Gastroesophageal sphincter (tissue), 4 donors: ENCODE data around the gene IRAK1BP1. TPM values are rescaled to one million over a fixed set of nuclear protein-coding genes. Genes with fewer than 3 reads are reported as not detected.
"Not testable (repeated sequence)": the region's sequence is repeated elsewhere in the genome, so short reads cannot be mapped to it uniquely, and the experiment has no call there.

Experiments
- ATAC-seq: fragments of 150-250 bp; one replicate; pipeline ENCODE4 v1.9.1; 2016; ENCODE audit warnings: mild to moderate bottlenecking, moderate library complexity
- H3K27ac ChIP-seq, 4 donors: fragments of 200-600 bp; sonication (generic) in 3 of 4; 1 replicate in 3 of 4; 2 replicates in 1 of 4; pipeline ENCODE4 v1.5.1; 2016 to 2019
- H3K27me3 ChIP-seq: fragments of 200-600 bp; sonication (generic); one replicate; pipeline ENCODE4 v1.5.1; 2019
- H3K36me3 ChIP-seq, 2 donors: fragments of 200-600 bp; sonication (generic); one replicate each; pipeline ENCODE4 v1.5.1; 2019; ENCODE audit warnings: control low read depth in 1 of 2
- H3K4me1 ChIP-seq, 3 donors: fragments of 200-600 bp; sonication (generic); 1 replicate in 2 of 3; 2 replicates in 1 of 3; pipeline ENCODE4 v1.5.1; 2016 to 2019; ENCODE audit warnings: control low read depth in 2 of 3
- H3K4me3 ChIP-seq, 2 donors: fragments of 200-600 bp; sonication (generic); one replicate each; pipeline ENCODE4 v1.5.1; 2019; ENCODE audit warnings: mild to moderate bottlenecking in 1 of 2, moderate library complexity in 1 of 2
- H3K9me3 ChIP-seq, 3 donors: fragments of 200-600 bp; sonication (generic); one replicate each; pipeline ENCODE4 v1.5.1; 2017 to 2019; ENCODE audit warnings: control low read depth in 2 of 3
- CTCF ChIP-seq, 4 experiments: fragments of 200-600 bp in 2 of 4; fragments of 450-650 bp in 2 of 4; sonication (generic) in 1 of 4; IDR thresholded peaks; one replicate each; pipeline ENCODE4 v1.5.1; 2017 to 2019; ENCODE audit warnings: antibody characterized with exemption in 4 of 4, mild to moderate bottlenecking in 2 of 4, moderate library complexity in 2 of 4
- EP300 ChIP-seq: sonication (generic); formaldehyde crosslinking; IDR thresholded peaks from one replicate; pipeline ENCODE4 v1.6.1; 2017; ENCODE audit warnings: antibody characterized with exemption, mild to moderate bottlenecking
- POLR2A ChIP-seq, 2 donors: fragments of 450-650 bp; IDR thresholded peaks; one replicate each; pipeline ENCODE4 v1.6.1; 2017; ENCODE audit warnings: antibody characterized with exemption in 2 of 2, mild to moderate bottlenecking in 2 of 2, moderate library complexity in 1 of 2
- POLR2AphosphoS5 ChIP-seq: sonication (generic); formaldehyde crosslinking; IDR thresholded peaks from one replicate; pipeline ENCODE4 v1.6.1; 2017; ENCODE audit warnings: antibody characterized with exemption
- WGBS, 2 donors: methylation state at CpG; one replicate each; pipeline ENCODE4 v1.1.5; 2018; ENCODE audit warnings: low coverage in 1 of 2; 5-methylcytosine and 5-hydroxymethylcytosine counted together
- total RNA-seq, 4 donors: library from RNA; depleted of rRNA; stranded (reverse); fragments of >200 nt; gene quantifications; one replicate each; pipeline ENCODE4 v1.1.0, GENCODE V29; 2016

Gene IRAK1BP1
- total RNA-seq, 4 donors from 2014 or later: 3.1 to 6.1 (median 5.3) TPM

- Histone ChIP-seq H3K9me3 (no peaks in the 10 kb centered on the region), H3K4me3 (no peak overlapping the region), H3K36me3 (no peaks in the 10 kb centered on the region), H3K4me1 (no peaks in the 10 kb centered on the region), H3K27me3 (no peaks in the 10 kb centered on the region), H3K27ac (no peak overlapping the region)
- whole genome bisulfite sequencing, 2 donors: 41 to 50% methylated on average over 2 of the region's 2 CpGs
- no peak for TF ChIP-seq CTCF (IDR thresholded peaks at IDR 0.05)
- TF ChIP-seq POLR2A (IDR thresholded peaks at IDR 0.05): no peak
- TF ChIP-seq EP300: no peak
- no peak for TF ChIP-seq POLR2AphosphoS5
- ATAC-seq: no peak
Observed at GRCh38 chr6:78844899-78845298, 22.5 kb upstream of the IRAK1BP1 start.

- WGBS, 2 donors: 44 to 63% methylated on average over 1 of the region's 1 CpG
- Histone ChIP-seq H3K4me3 (no peak overlapping the region), H3K27me3 (no peaks in the 10 kb centered on the region), H3K36me3 (peaks cover 0 to 2% of the 10 kb centered on the region in 2 donors), H3K9me3 (no peaks in the 10 kb centered on the region), H3K27ac (no peak overlapping the region), H3K4me1 (no peaks in the 10 kb centered on the region)
- ATAC-seq: no peak
- TF ChIP-seq EP300: no peak
- TF ChIP-seq POLR2AphosphoS5: no peak
- no peak for TF ChIP-seq CTCF (IDR thresholded peaks at IDR 0.05)
- no peak for TF ChIP-seq POLR2A (IDR thresholded peaks at IDR 0.05)
Observed at GRCh38 chr6:78845567-78845966, 21.8 kb upstream of the IRAK1BP1 start.

- peaks cover 0 to 3% of the 10 kb centered on the region in 2 donors for H3K36me3 ChIP-seq
- no peak for ATAC-seq
Observed at GRCh38 chr6:78850621-78851020, 16.7 kb upstream of the IRAK1BP1 start.

GRCh38 chr6:78851156-78851555 is 16.2 kb upstream of the IRAK1BP1 start:
- no peak for TF ChIP-seq EP300
- no peak for TF ChIP-seq POLR2AphosphoS5
- TF ChIP-seq POLR2A (IDR thresholded peaks at IDR 0.05): no peak
- TF ChIP-seq CTCF (IDR thresholded peaks at IDR 0.05): no peak
- H3K27me3 ChIP-seq: no peaks in the 10 kb centered on the region
- H3K9me3 ChIP-seq: no peaks in the 10 kb centered on the region
- H3K27ac ChIP-seq: no peak overlapping the region
- no peak for ATAC-seq
- peaks cover 0 to 3% of the 10 kb centered on the region in 2 donors for H3K36me3 ChIP-seq
- H3K4me3 ChIP-seq: no peak overlapping the region
- no peaks in the 10 kb centered on the region for H3K4me1 ChIP-seq

More at GRCh38 chr6:78850621-78851020, 16.7 kb upstream of the IRAK1BP1 start:
- H3K27me3 ChIP-seq: no peaks in the 10 kb centered on the region
- no peaks in the 10 kb centered on the region for H3K9me3 ChIP-seq
- no peak overlapping the region for H3K4me3 ChIP-seq
- no peaks in the 10 kb centered on the region for H3K4me1 ChIP-seq
- no peak for TF ChIP-seq CTCF (IDR thresholded peaks at IDR 0.05)
- no peak for TF ChIP-seq POLR2A (IDR thresholded peaks at IDR 0.05)
- TF ChIP-seq EP300: no peak
- no peak for TF ChIP-seq POLR2AphosphoS5
- H3K27ac ChIP-seq: no peak overlapping the region

GRCh38 chr6:78854546-78854945 is 12.8 kb upstream of the IRAK1BP1 start:
- ATAC-seq: no peak
- Histone ChIP-seq H3K9me3 (peaks cover 0 to 4% (median 0%) of the 10 kb centered on the region in 3 donors), H3K4me1 (no peaks in the 10 kb centered on the region), H3K36me3 (peaks cover 0 to 3% of the 10 kb centered on the region in 2 donors), H3K27ac (no peak overlapping the region), H3K4me3 (no peak overlapping the region), H3K27me3 (no peaks in the 10 kb centered on the region)
- no peak for TF ChIP-seq POLR2AphosphoS5
- 82 to 88% methylated on average over 5 to 6 of the region's 9 CpGs for WGBS, 2 donors

GRCh38 chr6:78858339-78858938 is 8.9 kb upstream of the IRAK1BP1 start:
- not testable (repeated sequence) for H3K27me3 ChIP-seq, H3K4me1 ChIP-seq, H3K36me3 ChIP-seq, ATAC-seq, H3K9me3 ChIP-seq, H3K4me3 ChIP-seq, H3K27ac ChIP-seq
- WGBS, 2 donors: 95 to 100% methylated on average over 4 to 7 of the region's 8 CpGs
